GM13977 (cell line): Measurements from ENCODE around the gene FAM229B.
"Not testable (repeated sequence)": the region's sequence is repeated elsewhere in the genome, so short reads cannot be mapped to it uniquely, and the experiment has no call there.

Source experiments
- DNase-seq: peaks from one replicate; pipeline ENCODE4 v3.0.0; 2012; ENCODE audit warnings: low spot score
- in situ Hi-C: fragments of 300-500 bp; cut with MboI; formaldehyde crosslinking; loops from one replicate; pipeline ENCODE4 v1.12.0; 2022; ENCODE audit warnings: low sequenced_read_pairs, low pct_unique_long_range_greater_than_20kb, mixed read lengths, inconsistent platforms; ENCODE audit not compliant: unreplicated experiment
- TF ChIP-seq, protein P1 (sequence below): IDR thresholded peaks from 2 replicates; pipeline ENCODE4 v1.5.1; 2012; ENCODE audit warnings: mild to moderate bottlenecking, control low read depth; ENCODE audit not compliant: insufficient read depth; ENCODE audit errors: extremely low read depth, missing control alignments

Gene FAM229B

DNA sequence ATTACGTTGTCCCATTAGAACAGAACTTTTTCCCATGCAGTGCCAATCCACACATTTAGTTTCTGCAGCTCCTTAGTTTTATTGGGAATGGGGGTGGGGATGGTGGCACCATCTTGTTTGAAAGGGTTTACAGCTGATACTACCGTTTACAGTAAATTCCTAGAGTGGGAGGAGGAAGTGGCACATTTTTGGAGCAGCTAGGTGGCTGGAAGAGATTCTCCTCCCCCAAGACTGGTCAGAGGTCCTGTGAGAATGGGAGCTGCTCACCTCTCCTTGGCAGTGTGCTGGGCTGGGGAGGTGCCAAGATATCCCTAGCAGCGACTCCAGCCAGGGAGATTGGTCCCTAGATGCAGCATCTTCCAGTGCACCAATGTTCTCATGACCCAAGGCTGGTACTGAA, 45.9 kb upstream of the FAM229B start:
- in situ Hi-C loops = no loop called here
- DNase-seq = no peak
- TF ChIP-seq, protein P1, sequence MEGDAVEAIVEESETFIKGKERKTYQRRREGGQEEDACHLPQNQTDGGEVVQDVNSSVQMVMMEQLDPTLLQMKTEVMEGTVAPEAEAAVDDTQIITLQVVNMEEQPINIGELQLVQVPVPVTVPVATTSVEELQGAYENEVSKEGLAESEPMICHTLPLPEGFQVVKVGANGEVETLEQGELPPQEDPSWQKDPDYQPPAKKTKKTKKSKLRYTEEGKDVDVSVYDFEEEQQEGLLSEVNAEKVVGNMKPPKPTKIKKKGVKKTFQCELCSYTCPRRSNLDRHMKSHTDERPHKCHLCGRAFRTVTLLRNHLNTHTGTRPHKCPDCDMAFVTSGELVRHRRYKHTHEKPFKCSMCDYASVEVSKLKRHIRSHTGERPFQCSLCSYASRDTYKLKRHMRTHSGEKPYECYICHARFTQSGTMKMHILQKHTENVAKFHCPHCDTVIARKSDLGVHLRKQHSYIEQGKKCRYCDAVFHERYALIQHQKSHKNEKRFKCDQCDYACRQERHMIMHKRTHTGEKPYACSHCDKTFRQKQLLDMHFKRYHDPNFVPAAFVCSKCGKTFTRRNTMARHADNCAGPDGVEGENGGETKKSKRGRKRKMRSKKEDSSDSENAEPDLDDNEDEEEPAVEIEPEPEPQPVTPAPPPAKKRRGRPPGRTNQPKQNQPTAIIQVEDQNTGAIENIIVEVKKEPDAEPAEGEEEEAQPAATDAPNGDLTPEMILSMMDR = no peak

DNA sequence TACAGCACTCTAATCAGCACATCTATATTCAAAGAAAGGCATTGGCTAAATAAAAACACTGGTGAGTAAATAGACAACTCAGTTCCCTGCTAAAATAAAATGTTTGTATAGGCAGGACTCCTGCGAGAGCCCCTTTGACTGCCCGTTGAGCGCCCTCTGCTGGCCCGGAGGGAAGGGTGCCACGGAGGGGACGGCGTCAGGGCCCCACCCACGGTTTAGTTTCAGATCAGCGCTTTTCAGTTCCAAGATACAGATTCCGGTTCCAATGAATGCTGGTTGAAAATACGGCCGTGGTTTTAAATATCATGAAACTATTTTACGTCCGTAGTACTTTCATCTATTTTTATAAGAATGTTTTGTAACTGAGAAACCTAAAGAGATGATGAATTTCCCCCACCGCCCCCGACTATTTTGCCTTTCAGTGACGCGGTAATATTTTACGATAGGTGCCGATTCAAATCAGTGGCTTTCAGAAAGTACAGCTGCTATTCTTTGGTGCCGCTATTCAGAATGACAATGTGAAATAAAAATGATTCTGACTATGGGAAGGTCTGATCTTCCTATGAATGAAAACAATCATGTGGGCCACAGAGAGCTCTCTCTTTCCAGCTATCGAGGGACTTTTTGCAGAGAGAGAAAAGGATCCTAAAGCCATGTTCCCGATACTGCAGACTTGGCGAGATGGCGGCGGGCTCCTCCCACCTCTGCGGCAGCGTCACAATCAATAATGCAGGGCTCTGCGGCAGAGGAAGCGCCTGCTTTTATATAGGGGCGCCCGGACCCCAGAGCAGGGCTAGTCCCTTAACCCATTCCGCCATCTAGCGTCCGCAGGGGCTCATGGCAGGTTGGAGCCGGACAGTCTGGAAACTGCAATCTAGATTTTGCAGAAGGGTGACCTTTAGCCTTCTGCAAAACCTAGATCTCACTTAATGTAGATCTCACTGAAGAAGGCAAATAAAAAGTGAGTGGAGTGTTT, 44.1 kb upstream of the FAM229B start:
- TF ChIP-seq, protein P1 = peak; percentile 94
- in situ Hi-C loops = no loop called here
- peak; percentile 87 for DNase-seq

DNA sequence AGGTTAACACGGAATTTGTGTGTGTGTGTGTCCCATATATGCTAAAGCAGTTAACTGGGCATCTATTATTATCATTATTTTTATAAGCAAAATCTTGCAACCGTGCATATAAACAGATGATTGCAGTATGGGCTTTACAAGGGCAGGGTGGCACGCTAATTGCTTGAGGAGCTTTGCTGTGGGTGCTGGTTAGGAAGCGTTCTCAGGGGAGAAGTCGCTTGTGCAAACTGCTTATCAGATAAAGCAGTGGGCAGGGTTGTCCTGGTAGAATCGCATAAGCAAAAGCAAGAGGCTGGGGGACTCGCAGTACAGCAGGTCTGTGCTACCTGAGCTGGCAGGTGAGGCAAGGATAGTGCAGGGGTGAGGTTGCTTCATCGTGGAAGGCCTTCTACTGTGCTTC, 43.2 kb upstream of the FAM229B start:
- in situ Hi-C loops = no loop called here
- DNase-seq = no peak
- TF ChIP-seq, protein P1 = no peak

DNA sequence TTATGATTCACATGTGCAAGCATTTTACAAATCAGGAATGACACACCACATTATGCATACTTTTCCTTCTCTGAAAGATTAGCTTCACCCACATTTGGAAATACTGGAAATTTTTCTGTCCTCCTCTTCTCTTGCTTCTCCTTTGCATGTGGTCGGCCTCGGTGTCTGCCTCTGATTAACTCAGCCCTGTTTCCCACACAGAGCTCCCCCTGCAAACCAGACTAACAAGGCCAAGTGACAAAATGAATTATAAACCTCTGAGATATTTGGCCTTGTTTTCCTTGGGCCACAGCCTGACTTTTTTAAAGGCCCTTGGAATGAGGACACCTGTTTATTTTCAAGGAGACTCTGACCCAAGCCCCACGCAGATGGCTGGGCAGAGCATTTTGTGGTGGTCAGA, 42.5 kb upstream of the FAM229B start:
- TF ChIP-seq, protein P1 = no peak
- no peak for DNase-seq
- in situ Hi-C loops = no loop called here

DNA sequence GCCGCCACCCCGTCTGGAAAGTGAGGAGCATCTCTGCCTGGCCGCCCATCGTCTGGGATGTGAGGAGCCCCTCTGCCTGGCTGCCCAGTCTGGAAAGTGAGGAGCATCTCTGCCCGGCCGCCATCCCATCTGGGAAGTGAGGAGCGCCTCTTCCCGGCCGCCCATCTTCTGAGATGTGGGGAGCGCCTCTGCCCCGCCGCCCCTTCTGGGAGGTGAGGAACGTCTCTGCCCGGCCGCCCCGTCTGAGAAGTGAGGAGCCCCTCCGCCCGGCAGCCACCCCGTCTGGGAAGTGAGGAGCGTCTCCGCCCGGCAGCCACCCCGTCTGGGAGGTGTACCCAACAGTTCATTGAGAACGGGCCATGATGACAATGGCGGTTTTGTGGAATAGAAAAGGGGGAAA, 39.9 kb upstream of the FAM229B start:
- in situ Hi-C loops, DNase-seq: not testable (repeated sequence)

DNA sequence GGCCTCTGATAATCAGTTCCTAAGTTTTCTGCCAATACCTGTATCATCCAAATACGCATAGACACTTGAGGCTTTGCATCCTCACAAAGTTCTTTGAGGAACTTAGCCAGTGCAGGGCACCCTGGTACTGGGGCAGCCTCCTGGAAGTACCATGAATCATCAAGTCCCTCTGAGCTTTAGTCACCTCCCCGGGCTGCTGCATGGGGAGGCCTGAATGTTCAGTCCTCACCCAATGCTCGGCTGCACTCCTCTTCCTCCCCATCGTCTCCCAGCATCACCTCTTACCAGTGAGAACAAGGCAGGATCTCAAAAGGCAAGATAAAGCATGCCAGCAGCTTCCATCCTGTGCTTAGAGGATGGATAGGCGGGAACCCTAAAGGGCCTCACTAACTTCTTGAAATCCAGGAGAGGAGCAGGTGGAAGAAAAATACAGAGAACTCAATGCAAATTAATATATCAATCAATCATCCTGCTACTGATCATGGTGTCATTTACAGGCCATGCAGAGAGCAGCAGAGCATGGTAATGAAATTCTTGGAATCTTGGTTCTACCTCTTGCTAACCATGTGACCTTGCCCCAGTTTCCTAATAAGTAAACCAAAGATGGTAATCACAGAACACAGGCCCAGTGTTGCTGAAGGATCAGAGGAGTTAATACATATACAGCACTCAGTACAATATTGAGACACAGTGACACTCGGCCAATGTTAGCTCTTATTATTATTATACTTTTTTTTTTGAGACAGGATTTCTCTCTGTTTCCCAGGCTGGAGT, 38.2 kb upstream of the FAM229B start:
- in situ Hi-C loops = no loop called here
- DNase-seq = no peak
- TF ChIP-seq, protein P1 = no peak

DNA sequence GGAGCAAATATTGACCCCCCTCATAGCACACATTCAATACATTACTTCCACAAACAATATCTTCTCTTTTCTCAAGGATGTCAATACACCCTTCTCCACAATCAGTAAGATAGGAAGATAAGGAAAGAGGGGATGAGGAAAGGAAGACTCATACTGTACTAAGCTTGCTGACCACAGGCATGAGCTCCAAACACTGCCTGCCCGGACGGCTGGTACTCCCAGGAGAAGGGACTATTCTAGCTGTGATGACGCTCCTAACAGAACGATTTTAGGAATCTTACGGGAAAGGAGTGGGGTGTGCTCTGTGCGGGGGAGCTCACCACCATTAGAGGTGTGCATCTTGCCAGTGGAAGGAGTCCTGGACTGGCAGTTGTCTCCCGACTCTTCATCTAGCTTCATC, 37.4 kb upstream of the FAM229B start:
- no peak for DNase-seq
- TF ChIP-seq, protein P1 = no peak
- in situ Hi-C loops = no loop called here
